GM06990 (cell line): ENCODE results near the gene FBXW12.

Experiments
- DNase-seq: peaks from one replicate; pipeline ENCODE4 v3.0.0-alpha.2; 2011; ENCODE audit not compliant: insufficient read length; ENCODE audit errors: extremely low read depth
- H3K27me3 ChIP-seq: replicated peaks from 2 replicates; pipeline ENCODE4 v1.6.0; 2011; ENCODE audit warnings: low read length; ENCODE audit not compliant: control insufficient read depth, insufficient read depth
- H3K36me3 ChIP-seq: 2 replicates; pipeline ENCODE4 v1.5.1; 2011; ENCODE audit warnings: low read length; ENCODE audit not compliant: control insufficient read depth, insufficient read depth
- H3K4me3 ChIP-seq: replicated peaks from 2 replicates; pipeline ENCODE4 v1.5.1; 2011; ENCODE audit warnings: low read depth, mild to moderate bottlenecking, control low read depth, low read length
- CTCF ChIP-seq: IDR thresholded peaks from 2 replicates; pipeline ENCODE4 v1.5.1; 2011; ENCODE audit warnings: low read length, control low read depth, mild to moderate bottlenecking, inconsistent platforms; ENCODE audit not compliant: insufficient read depth, poor library complexity, severe bottlenecking

The FBXW12 gene

GRCh38 chr3:48413611-48414010 is 41.6 kb downstream of the FBXW12 start:
- TF ChIP-seq CTCF: no peak
- H3K36me3 ChIP-seq: no peaks in the 10 kb centered on the region; the same call in 1 of the 2 replicates
- H3K27me3 ChIP-seq: no peaks in the 10 kb centered on the region
- no peak overlapping the region for H3K4me3 ChIP-seq
- no peak for DNase-seq

GRCh38 chr3:48414376-48415250 is 42.6 kb downstream of the FBXW12 start:
- H3K36me3 ChIP-seq: no peaks in the 10 kb centered on the region; the same call in 1 of the 2 replicates
- TF ChIP-seq CTCF: no peak
- no peak for DNase-seq
- no peaks in the 10 kb centered on the region for H3K27me3 ChIP-seq
- H3K4me3 ChIP-seq: no peak overlapping the region

- H3K36me3 ChIP-seq: no peaks in the 10 kb centered on the region; the same call in 1 of the 2 replicates
- no peak for TF ChIP-seq CTCF
- DNase-seq: no peak
- no peaks in the 10 kb centered on the region for H3K27me3 ChIP-seq
- no peak overlapping the region for H3K4me3 ChIP-seq
Observed at GRCh38 chr3:48415251-48415953, 43.4 kb downstream of the FBXW12 start.

GRCh38 chr3:48416091-48416505 is 44.1 kb downstream of the FBXW12 start:
- no peaks in the 10 kb centered on the region for H3K27me3 ChIP-seq
- DNase-seq: no peak
- TF ChIP-seq CTCF: no peak
- H3K4me3 ChIP-seq: no peak overlapping the region
- no peaks in the 10 kb centered on the region; the same call in 1 of the 2 replicates for H3K36me3 ChIP-seq

GRCh38 chr3:48416546-48416945 is 44.5 kb downstream of the FBXW12 start:
- Histone ChIP-seq H3K36me3 (no peaks in the 10 kb centered on the region; the same call in 1 of the 2 replicates), H3K4me3 (no peak overlapping the region), H3K27me3 (no peaks in the 10 kb centered on the region)
- no peak for DNase-seq
- TF ChIP-seq CTCF: no peak
